ENCODE measurements around the gene ISOC2. TPM values are rescaled to one million over a fixed set of nuclear protein-coding genes. Genes with fewer than 3 reads are reported as not detected.
A peak's percentile ranks its signal among the peaks of the same experiment; 100 is the strongest.

Gene ISOC2
- total and polyA plus RNA-seq, 9 of the 15 experiments (the other 6 are each of a cell fraction or from before 2014, with no cell fraction given): 1.2 to 229 (median 58.3) TPM

DNA sequence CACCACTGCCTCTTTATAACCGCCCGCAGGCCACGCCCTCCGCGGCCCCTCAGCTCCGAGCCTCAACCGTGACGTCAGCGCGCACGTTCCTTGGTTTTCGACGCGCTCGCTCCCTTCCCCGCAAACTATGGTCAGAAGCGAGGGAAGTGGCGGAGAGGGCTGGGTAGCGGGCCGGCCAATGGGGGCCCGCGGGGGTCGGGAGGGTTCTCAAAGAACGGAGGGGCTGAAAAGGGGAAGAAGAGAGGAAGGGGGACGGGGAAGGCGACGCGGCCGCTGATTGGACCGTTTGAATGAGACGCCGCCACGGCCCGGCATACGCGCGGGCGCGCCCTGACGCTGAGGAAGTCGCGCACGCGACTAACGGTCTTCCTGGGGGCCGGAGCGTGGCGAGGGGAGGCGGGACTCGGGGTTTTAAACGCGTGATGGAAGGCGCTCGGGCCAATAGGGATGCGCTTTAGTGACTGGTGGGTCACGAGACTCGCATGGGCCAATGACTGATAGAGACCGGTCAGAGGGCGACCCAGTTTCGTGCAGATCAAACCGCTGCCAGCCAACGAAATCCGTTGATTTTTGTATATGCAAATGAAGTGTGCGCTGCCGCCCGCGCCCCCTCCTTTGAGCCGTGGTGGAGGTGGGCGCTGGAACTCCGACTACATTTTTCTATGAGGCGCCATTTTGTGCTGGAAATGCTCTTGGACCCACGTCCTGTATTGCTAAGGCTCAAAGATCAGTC, 53.5 kb downstream of the ISOC2 start (continued):
- TF ChIP-seq, protein P1, sequence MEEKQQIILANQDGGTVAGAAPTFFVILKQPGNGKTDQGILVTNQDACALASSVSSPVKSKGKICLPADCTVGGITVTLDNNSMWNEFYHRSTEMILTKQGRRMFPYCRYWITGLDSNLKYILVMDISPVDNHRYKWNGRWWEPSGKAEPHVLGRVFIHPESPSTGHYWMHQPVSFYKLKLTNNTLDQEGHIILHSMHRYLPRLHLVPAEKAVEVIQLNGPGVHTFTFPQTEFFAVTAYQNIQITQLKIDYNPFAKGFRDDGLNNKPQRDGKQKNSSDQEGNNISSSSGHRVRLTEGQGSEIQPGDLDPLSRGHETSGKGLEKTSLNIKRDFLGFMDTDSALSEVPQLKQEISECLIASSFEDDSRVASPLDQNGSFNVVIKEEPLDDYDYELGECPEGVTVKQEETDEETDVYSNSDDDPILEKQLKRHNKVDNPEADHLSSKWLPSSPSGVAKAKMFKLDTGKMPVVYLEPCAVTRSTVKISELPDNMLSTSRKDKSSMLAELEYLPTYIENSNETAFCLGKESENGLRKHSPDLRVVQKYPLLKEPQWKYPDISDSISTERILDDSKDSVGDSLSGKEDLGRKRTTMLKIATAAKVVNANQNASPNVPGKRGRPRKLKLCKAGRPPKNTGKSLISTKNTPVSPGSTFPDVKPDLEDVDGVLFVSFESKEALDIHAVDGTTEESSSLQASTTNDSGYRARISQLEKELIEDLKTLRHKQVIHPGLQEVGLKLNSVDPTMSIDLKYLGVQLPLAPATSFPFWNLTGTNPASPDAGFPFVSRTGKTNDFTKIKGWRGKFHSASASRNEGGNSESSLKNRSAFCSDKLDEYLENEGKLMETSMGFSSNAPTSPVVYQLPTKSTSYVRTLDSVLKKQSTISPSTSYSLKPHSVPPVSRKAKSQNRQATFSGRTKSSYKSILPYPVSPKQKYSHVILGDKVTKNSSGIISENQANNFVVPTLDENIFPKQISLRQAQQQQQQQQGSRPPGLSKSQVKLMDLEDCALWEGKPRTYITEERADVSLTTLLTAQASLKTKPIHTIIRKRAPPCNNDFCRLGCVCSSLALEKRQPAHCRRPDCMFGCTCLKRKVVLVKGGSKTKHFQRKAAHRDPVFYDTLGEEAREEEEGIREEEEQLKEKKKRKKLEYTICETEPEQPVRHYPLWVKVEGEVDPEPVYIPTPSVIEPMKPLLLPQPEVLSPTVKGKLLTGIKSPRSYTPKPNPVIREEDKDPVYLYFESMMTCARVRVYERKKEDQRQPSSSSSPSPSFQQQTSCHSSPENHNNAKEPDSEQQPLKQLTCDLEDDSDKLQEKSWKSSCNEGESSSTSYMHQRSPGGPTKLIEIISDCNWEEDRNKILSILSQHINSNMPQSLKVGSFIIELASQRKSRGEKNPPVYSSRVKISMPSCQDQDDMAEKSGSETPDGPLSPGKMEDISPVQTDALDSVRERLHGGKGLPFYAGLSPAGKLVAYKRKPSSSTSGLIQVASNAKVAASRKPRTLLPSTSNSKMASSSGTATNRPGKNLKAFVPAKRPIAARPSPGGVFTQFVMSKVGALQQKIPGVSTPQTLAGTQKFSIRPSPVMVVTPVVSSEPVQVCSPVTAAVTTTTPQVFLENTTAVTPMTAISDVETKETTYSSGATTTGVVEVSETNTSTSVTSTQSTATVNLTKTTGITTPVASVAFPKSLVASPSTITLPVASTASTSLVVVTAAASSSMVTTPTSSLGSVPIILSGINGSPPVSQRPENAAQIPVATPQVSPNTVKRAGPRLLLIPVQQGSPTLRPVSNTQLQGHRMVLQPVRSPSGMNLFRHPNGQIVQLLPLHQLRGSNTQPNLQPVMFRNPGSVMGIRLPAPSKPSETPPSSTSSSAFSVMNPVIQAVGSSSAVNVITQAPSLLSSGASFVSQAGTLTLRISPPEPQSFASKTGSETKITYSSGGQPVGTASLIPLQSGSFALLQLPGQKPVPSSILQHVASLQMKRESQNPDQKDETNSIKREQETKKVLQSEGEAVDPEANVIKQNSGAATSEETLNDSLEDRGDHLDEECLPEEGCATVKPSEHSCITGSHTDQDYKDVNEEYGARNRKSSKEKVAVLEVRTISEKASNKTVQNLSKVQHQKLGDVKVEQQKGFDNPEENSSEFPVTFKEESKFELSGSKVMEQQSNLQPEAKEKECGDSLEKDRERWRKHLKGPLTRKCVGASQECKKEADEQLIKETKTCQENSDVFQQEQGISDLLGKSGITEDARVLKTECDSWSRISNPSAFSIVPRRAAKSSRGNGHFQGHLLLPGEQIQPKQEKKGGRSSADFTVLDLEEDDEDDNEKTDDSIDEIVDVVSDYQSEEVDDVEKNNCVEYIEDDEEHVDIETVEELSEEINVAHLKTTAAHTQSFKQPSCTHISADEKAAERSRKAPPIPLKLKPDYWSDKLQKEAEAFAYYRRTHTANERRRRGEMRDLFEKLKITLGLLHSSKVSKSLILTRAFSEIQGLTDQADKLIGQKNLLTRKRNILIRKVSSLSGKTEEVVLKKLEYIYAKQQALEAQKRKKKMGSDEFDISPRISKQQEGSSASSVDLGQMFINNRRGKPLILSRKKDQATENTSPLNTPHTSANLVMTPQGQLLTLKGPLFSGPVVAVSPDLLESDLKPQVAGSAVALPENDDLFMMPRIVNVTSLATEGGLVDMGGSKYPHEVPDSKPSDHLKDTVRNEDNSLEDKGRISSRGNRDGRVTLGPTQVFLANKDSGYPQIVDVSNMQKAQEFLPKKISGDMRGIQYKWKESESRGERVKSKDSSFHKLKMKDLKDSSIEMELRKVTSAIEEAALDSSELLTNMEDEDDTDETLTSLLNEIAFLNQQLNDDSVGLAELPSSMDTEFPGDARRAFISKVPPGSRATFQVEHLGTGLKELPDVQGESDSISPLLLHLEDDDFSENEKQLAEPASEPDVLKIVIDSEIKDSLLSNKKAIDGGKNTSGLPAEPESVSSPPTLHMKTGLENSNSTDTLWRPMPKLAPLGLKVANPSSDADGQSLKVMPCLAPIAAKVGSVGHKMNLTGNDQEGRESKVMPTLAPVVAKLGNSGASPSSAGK (IDR thresholded peaks at IDR 0.05): peak; percentile 99
- no peak for TF ChIP-seq MEIS2 (IDR thresholded peaks at IDR 0.05; ENCODE audit: partially characterized antibody)
- TF ChIP-seq ZZZ3 (IDR thresholded peaks at IDR 0.05): no peak
- no peak; the same call in 1 of the 2 replicates for TF ChIP-seq PML (IDR thresholded peaks at IDR 0.05; ENCODE audit: low read length)
- TF ChIP-seq, protein P2, sequence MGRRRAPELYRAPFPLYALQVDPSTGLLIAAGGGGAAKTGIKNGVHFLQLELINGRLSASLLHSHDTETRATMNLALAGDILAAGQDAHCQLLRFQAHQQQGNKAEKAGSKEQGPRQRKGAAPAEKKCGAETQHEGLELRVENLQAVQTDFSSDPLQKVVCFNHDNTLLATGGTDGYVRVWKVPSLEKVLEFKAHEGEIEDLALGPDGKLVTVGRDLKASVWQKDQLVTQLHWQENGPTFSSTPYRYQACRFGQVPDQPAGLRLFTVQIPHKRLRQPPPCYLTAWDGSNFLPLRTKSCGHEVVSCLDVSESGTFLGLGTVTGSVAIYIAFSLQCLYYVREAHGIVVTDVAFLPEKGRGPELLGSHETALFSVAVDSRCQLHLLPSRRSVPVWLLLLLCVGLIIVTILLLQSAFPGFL (CRISPR knock-in tag; IDR thresholded peaks at IDR 0.05): peak; percentile 69; the same call in 1 of the 2 replicates
- no peak for TF ChIP-seq NR3C1 (CRISPR knock-in tag; IDR thresholded peaks at IDR 0.05)
- TF ChIP-seq, protein P3, sequence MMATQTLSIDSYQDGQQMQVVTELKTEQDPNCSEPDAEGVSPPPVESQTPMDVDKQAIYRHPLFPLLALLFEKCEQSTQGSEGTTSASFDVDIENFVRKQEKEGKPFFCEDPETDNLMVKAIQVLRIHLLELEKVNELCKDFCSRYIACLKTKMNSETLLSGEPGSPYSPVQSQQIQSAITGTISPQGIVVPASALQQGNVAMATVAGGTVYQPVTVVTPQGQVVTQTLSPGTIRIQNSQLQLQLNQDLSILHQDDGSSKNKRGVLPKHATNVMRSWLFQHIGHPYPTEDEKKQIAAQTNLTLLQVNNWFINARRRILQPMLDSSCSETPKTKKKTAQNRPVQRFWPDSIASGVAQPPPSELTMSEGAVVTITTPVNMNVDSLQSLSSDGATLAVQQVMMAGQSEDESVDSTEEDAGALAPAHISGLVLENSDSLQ (IDR thresholded peaks at IDR 0.05): peak; percentile 99
- TF ChIP-seq ASH1L (IDR thresholded peaks at IDR 0.05; ENCODE audit: borderline replicate concordance, low read depth, partially characterized antibody): peak; percentile 81
- TF ChIP-seq NBN (IDR thresholded peaks at IDR 0.05; ENCODE audit: low read depth): peak; percentile 92
- TF ChIP-seq, protein P4, sequence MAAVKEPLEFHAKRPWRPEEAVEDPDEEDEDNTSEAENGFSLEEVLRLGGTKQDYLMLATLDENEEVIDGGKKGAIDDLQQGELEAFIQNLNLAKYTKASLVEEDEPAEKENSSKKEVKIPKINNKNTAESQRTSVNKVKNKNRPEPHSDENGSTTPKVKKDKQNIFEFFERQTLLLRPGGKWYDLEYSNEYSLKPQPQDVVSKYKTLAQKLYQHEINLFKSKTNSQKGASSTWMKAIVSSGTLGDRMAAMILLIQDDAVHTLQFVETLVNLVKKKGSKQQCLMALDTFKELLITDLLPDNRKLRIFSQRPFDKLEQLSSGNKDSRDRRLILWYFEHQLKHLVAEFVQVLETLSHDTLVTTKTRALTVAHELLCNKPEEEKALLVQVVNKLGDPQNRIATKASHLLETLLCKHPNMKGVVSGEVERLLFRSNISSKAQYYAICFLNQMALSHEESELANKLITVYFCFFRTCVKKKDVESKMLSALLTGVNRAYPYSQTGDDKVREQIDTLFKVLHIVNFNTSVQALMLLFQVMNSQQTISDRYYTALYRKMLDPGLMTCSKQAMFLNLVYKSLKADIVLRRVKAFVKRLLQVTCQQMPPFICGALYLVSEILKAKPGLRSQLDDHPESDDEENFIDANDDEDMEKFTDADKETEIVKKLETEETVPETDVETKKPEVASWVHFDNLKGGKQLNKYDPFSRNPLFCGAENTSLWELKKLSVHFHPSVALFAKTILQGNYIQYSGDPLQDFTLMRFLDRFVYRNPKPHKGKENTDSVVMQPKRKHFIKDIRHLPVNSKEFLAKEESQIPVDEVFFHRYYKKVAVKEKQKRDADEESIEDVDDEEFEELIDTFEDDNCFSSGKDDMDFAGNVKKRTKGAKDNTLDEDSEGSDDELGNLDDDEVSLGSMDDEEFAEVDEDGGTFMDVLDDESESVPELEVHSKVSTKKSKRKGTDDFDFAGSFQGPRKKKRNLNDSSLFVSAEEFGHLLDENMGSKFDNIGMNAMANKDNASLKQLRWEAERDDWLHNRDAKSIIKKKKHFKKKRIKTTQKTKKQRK (IDR thresholded peaks at IDR 0.05; ENCODE audit: borderline replicate concordance, low read depth, low read length): no peak
